BLaER1 (cell line): ENCODE data around the gene MAP1B.
A peak's percentile ranks its signal among the peaks of the same experiment; 100 is the strongest.

Experiments used
- H3K27ac ChIP-seq: shearing (Covaris generic); formaldehyde crosslinking; 2 replicates; pipeline ENCODE4 v1.8.1; 2022
- H3K27me3 ChIP-seq: shearing (Covaris generic); formaldehyde crosslinking; 2 replicates; pipeline ENCODE4 v1.8.1; 2022
- H3K36me3 ChIP-seq: shearing (Covaris generic); formaldehyde crosslinking; 2 replicates; pipeline ENCODE4 v1.8.1; 2022
- H3K4me1 ChIP-seq: shearing (Covaris generic); formaldehyde crosslinking; 2 replicates; pipeline ENCODE4 v1.8.1; 2022
- H3K4me2 ChIP-seq: shearing (Covaris generic); formaldehyde crosslinking; 2 replicates; pipeline ENCODE4 v1.8.1; 2022
- H3K4me3 ChIP-seq: shearing (Covaris generic); formaldehyde crosslinking; 2 replicates; pipeline ENCODE4 v1.8.1; 2022
- H3K9ac ChIP-seq: shearing (Covaris generic); formaldehyde crosslinking; 2 replicates; pipeline ENCODE4 v1.8.1; 2022
- H3K9me3 ChIP-seq: shearing (Covaris generic); formaldehyde crosslinking; 2 replicates; pipeline ENCODE4 v1.8.1; 2022
- H4K20me1 ChIP-seq: shearing (Covaris generic); formaldehyde crosslinking; 2 replicates; pipeline ENCODE4 v1.8.1; 2022
- Cebpa-rat ChIP-seq: shearing (Covaris generic); IDR thresholded peaks from 2 replicates; pipeline ENCODE4 v1.8.1; 2022

The MAP1B gene

DNA sequence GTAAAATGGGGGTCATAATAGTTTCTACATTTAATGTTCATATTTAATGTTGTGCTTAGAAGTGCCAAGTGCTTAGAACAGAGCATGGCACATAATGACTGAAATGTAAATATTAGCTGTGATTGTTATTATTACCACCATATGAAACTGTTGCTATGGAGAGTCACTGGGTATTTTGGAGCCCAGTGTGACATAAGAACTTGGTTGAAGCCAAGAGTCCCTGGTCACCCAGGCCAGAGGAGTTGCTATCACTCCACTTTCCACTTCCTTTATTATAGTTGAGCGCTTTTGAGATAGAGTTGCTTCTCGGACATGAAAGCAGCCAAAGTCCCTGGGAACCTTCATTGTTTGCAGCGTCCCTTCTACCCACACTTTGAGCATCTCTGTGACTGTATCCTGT is 77.1 kb downstream of the MAP1B start:
- Histone ChIP-seq H4K20me1 (no peaks in the 10 kb centered on the region), H3K4me2 (no peak overlapping the region), H3K4me3 (no peak overlapping the region), H3K27ac (no peak overlapping the region), H3K9ac (no peak overlapping the region), H3K36me3 (peaks cover 75% of the 10 kb centered on the region), H3K4me1 (no peaks in the 10 kb centered on the region), H3K9me3 (no peaks in the 10 kb centered on the region), H3K27me3 (no peaks in the 10 kb centered on the region)
- TF ChIP-seq Cebpa-rat: no peak

DNA sequence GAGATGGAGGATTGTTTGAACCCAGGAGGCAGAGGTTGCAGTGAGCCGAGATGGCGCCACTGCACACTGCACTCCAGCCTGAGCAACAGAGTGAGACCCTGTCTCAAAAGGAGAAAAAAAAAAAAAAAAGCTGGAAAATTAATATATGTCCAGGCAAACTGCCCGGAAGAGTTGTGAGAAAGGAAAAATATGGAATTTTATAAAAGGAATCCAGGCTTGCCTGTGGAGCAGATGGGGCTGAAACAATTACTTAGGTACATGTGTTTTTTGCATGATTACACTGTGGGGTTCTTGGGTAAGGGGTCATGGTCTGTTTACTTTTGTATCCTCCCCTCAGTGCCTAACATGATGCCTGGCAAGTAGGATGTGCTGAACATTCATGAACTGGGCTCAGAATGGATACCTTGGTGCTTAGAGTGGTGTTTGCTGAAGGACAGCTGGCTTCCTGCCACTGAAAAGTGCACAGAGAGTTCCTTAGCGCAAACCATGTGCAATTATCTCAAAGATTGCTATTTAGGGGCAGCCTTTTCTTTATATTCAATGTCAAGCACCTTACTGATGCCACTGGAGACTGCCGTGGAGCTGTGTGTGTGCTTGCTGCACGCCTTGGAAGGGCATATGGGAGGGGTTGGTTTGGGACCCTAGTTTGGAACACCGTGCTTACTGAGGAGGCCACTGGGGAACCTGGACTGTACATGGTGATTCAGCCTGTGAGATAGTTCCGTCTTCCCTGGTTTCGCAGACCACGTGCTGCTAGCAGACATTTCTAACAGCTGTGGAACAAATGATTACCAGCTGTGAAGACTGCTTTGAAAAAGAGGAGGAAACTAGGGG is 78.4 kb downstream of the MAP1B start:
- Histone ChIP-seq H3K4me2 (no peak overlapping the region), H3K4me1 (no peaks in the 10 kb centered on the region), H3K27ac (no peak overlapping the region), H4K20me1 (no peaks in the 10 kb centered on the region), H3K4me3 (no peak overlapping the region), H3K36me3 (peaks cover 80% of the 10 kb centered on the region), H3K27me3 (no peaks in the 10 kb centered on the region), H3K9ac (no peak overlapping the region), H3K9me3 (no peaks in the 10 kb centered on the region)
- TF ChIP-seq Cebpa-rat: no peak

DNA sequence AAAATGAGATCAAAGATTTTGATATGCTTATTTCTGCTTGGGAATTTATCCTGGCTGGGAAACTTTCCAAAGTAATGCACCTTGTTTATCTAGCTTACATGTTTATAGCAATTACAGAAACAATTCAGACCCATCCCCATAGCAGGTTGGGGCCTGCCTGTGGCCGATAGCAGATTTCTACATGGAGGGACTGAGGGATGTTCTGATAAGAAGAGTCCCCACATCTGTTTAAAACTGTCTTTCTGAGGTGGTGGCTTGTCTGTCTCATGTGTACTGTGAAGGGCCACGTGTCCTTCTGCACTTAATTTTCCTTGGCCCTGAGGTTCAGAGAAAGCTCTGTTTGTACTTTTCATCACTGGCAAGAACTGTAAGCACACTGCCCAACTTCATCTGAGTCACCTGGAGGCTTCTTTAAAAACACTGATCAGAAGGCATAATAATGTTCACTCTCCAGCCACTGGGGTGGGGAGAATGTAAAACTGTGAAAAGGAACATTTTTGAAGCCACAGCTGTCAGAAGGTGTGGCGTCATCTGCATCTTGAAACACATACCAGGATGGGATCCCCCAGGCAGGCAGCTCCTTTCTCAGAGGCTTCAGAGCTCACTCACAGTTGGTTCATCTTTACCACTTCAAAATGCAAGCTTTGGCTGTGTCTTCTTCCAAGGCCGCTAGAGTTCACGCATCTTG is 80.3 kb downstream of the MAP1B start:
- no peaks in the 10 kb centered on the region for H3K9me3 ChIP-seq
- no peaks in the 10 kb centered on the region for H4K20me1 ChIP-seq
- no peaks in the 10 kb centered on the region for H3K4me1 ChIP-seq
- H3K27me3 ChIP-seq: no peaks in the 10 kb centered on the region
- H3K36me3 ChIP-seq: peaks cover 87% of the 10 kb centered on the region
- TF ChIP-seq Cebpa-rat: no peak
- H3K9ac ChIP-seq: no peak overlapping the region
- H3K27ac ChIP-seq: no peak overlapping the region
- no peak overlapping the region for H3K4me3 ChIP-seq
- no peak overlapping the region for H3K4me2 ChIP-seq

DNA sequence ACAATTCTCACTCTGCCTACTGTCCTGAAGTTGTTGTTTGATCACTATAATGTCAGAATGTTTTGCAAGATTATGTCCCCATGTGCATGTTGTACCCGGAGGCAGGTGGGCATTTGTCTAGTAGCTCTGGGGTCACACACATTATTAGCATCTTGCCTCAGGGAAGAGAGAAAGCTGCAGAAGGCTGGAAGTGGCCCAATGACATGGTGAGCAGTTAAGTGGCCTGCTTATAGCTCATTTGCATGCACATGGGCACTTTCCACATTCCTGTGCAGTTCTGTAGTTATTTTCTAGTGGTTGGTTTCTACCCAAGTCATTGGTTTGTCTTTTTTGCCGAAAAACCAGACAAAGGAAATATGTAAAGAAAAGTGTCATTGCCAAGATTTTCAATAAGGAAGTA is 80.9 kb downstream of the MAP1B start:
- Histone ChIP-seq H4K20me1 (no peaks in the 10 kb centered on the region), H3K4me3 (no peak overlapping the region), H3K4me1 (no peaks in the 10 kb centered on the region), H3K4me2 (no peak overlapping the region), H3K27ac (no peak overlapping the region), H3K9ac (no peak overlapping the region), H3K9me3 (no peaks in the 10 kb centered on the region), H3K27me3 (no peaks in the 10 kb centered on the region), H3K36me3 (peaks cover 80% of the 10 kb centered on the region)
- TF ChIP-seq Cebpa-rat: no peak

DNA sequence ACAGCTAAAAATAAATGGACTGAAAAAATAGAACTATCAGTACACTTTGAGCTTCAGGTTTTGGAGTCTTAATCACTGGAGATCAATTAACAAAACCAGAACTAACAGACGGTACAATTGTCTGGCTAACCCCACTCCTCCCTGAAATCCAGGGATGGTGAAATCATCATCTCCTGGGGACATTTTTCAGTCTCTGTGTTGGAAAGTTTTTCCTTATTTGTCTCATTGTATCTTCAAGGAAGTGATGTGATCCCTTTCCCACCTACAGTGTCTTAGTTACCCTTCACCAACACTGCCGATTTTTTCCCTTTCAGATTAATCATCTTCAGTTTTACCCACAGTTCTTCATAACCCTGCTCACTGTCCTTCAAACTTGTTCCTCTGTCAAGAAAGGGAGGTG is 81.9 kb downstream of the MAP1B start:
- Histone ChIP-seq H4K20me1 (no peaks in the 10 kb centered on the region), H3K4me3 (no peak overlapping the region), H3K9me3 (no peaks in the 10 kb centered on the region), H3K27me3 (no peaks in the 10 kb centered on the region), H3K4me2 (no peak overlapping the region), H3K27ac (no peak overlapping the region), H3K4me1 (peaks cover 2% of the 10 kb centered on the region), H3K36me3 (peaks cover 80% of the 10 kb centered on the region), H3K9ac (no peak overlapping the region)
- TF ChIP-seq Cebpa-rat: no peak

DNA sequence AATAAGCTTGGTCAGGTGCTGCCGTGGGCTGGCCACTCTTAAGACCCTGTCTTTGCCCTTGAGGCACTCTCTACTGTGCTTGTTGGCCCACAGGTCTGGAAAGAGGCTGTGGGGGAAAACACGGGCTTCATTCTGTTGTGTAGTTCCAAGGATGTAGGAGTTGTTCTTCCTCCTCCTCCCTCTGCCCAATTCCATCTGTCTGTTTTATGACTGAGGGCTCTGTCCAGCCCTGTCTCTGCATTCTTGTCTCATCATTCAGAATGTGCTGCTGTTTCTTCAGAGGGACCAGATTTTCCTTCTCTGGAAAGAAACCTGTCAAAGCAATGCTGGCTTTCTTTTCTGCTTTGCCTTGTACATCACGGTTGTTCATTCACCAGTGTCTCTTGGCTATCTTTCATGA is 84.1 kb downstream of the MAP1B start:
- no peaks in the 10 kb centered on the region for H4K20me1 ChIP-seq
- H3K9ac ChIP-seq: no peak overlapping the region
- no peak for TF ChIP-seq Cebpa-rat
- H3K27me3 ChIP-seq: no peaks in the 10 kb centered on the region
- no peak overlapping the region for H3K4me2 ChIP-seq
- H3K9me3 ChIP-seq: 0 out of 2 replicates have a peak, but pooled peaks cover 9% of the 10 kb centered on the region
- peaks cover 80% of the 10 kb centered on the region for H3K36me3 ChIP-seq
- no peak overlapping the region for H3K4me3 ChIP-seq
- peaks cover 20% of the 10 kb centered on the region for H3K4me1 ChIP-seq
- H3K27ac ChIP-seq: no peak overlapping the region

DNA sequence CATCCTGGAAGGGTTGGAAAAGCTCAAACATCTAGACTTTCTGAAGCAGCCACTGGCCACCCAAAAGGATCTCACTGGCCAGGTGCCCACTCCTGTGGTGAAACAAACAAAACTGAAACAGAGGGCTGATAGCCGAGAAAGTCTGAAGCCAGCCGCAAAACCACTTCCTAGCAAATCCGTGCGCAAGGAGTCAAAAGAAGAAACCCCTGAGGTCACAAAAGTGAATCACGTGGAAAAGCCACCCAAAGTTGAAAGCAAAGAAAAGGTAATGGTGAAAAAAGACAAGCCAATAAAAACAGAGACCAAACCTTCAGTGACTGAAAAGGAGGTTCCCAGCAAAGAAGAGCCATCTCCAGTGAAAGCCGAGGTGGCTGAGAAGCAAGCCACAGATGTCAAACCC is 87.6 kb downstream of the MAP1B start:
- Histone ChIP-seq H3K9me3 (0 out of 2 replicates have a peak, but pooled peaks cover 10% of the 10 kb centered on the region), H3K9ac (no peak overlapping the region), H3K4me1 (peaks cover 20% of the 10 kb centered on the region), H4K20me1 (no peaks in the 10 kb centered on the region), H3K27me3 (no peaks in the 10 kb centered on the region), H3K36me3 (peaks cover 84% of the 10 kb centered on the region), H3K4me3 (no peak overlapping the region), H3K4me2 (peak overlapping the region; percentile 22), H3K27ac (no peak overlapping the region)
- no peak for TF ChIP-seq Cebpa-rat

DNA sequence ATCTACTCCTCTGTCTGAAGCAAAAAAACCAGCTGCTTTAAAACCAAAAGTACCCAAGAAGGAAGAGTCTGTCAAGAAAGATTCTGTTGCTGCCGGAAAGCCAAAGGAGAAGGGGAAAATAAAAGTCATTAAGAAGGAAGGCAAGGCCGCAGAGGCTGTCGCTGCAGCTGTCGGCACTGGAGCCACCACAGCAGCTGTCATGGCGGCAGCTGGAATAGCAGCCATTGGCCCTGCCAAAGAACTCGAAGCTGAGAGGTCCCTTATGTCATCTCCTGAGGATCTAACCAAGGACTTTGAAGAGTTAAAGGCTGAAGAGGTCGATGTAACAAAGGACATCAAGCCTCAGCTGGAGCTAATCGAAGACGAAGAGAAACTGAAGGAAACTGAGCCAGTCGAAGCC is 88.3 kb downstream of the MAP1B start:
- Histone ChIP-seq H3K4me1 (peaks cover 20% of the 10 kb centered on the region), H3K36me3 (peaks cover 84% of the 10 kb centered on the region), H4K20me1 (no peaks in the 10 kb centered on the region), H3K9ac (no peak overlapping the region), H3K27me3 (no peaks in the 10 kb centered on the region), H3K27ac (peak overlapping the region; percentile 7; the same call in 1 of the 2 replicates), H3K4me2 (peak overlapping the region; percentile 22), H3K9me3 (0 out of 2 replicates have a peak, but pooled peaks cover 10% of the 10 kb centered on the region), H3K4me3 (no peak overlapping the region)
- TF ChIP-seq Cebpa-rat: no peak

DNA sequence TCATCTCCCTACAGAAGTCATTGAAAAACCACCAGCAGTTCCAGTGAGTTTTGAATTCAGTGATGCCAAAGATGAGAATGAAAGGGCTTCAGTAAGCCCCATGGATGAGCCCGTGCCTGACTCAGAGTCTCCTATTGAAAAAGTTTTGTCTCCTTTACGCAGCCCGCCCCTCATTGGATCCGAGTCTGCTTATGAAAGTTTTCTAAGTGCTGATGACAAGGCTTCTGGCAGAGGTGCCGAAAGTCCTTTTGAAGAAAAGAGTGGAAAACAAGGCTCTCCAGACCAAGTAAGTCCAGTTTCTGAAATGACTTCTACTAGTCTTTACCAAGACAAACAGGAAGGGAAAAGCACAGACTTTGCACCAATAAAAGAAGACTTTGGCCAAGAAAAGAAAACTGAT is 90.1 kb downstream of the MAP1B start:
- TF ChIP-seq Cebpa-rat: no peak
- Histone ChIP-seq H4K20me1 (no peaks in the 10 kb centered on the region), H3K9me3 (0 out of 2 replicates have a peak, but pooled peaks cover 10% of the 10 kb centered on the region), H3K36me3 (peaks cover 75% of the 10 kb centered on the region), H3K27ac (no peak overlapping the region), H3K27me3 (no peaks in the 10 kb centered on the region), H3K4me3 (no peak overlapping the region), H3K4me1 (peaks cover 20% of the 10 kb centered on the region), H3K4me2 (no peak overlapping the region), H3K9ac (no peak overlapping the region)

DNA sequence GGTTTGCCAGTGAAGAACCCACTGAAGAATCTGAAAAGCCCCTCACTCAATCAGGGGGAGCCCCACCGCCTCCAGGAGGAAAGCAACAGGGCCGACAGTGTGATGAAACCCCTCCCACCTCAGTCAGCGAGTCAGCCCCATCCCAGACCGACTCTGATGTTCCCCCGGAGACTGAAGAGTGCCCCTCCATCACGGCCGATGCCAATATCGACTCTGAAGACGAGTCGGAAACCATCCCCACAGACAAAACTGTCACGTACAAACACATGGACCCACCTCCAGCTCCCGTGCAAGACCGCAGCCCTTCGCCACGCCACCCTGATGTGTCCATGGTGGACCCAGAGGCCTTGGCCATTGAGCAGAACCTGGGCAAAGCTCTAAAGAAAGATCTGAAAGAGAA is 92.4 kb downstream of the MAP1B start:
- H3K4me2 ChIP-seq: no peak overlapping the region
- no peaks in the 10 kb centered on the region for H4K20me1 ChIP-seq
- no peak for TF ChIP-seq Cebpa-rat
- 0 out of 2 replicates have a peak, but pooled peaks cover 10% of the 10 kb centered on the region for H3K9me3 ChIP-seq
- peaks cover 12% of the 10 kb centered on the region for H3K4me1 ChIP-seq
- H3K36me3 ChIP-seq: peaks cover 82% of the 10 kb centered on the region
- no peak overlapping the region for H3K27ac ChIP-seq
- no peak overlapping the region for H3K9ac ChIP-seq
- H3K4me3 ChIP-seq: no peak overlapping the region
- H3K27me3 ChIP-seq: no peaks in the 10 kb centered on the region
